ENCODE data around the gene OR10A4.

OR10A4 gene

DNA sequence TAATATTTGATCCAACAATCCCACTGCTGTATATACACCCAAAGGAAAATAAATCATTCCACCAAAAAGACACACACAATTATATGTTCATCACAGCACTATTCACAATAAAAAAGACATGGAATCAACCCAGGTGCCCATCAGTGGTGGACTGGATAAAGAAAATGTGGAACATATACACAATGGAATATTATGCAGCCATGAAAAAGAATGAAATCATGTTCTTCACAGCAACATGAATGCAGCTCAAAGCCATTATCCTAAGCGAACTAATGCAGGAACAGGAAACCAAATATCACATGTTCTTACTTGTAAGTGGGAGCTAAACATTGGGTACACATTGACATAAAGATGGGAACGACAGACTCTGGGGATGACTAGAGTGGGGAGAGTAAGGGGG, 43.3 kb downstream of the OR10A4 start:
- TF ChIP-seq, protein P1, sequence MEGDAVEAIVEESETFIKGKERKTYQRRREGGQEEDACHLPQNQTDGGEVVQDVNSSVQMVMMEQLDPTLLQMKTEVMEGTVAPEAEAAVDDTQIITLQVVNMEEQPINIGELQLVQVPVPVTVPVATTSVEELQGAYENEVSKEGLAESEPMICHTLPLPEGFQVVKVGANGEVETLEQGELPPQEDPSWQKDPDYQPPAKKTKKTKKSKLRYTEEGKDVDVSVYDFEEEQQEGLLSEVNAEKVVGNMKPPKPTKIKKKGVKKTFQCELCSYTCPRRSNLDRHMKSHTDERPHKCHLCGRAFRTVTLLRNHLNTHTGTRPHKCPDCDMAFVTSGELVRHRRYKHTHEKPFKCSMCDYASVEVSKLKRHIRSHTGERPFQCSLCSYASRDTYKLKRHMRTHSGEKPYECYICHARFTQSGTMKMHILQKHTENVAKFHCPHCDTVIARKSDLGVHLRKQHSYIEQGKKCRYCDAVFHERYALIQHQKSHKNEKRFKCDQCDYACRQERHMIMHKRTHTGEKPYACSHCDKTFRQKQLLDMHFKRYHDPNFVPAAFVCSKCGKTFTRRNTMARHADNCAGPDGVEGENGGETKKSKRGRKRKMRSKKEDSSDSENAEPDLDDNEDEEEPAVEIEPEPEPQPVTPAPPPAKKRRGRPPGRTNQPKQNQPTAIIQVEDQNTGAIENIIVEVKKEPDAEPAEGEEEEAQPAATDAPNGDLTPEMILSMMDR (IDR thresholded peaks at IDR 0.05; ENCODE audit: low read depth, low read length, missing control alignments), result no peak
- DNase-seq (ENCODE audit: low read depth), result no peak
- no peak overlapping the region for H3K4me3 ChIP-seq (ENCODE audit: low read depth, low read length)

DNA sequence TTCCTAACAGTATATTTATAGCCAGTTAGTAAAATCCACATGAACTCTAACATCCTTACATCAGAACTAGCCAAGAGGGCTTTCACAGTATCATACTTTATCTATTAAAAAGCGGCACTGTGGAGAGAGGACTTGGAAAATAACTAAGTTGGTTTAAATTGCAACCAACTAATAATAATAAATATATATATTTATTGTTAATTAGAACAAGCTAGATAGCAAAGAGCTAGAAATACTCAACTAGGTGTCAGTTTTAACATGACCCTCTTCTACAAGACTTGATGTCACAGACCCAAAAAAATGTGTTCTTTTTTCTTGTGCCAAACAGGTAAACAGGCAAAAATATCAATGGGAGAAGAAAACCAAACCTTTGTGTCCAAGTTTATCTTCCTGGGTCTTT, 44.3 kb downstream of the OR10A4 start, which contains the start of gene OR2D3:
Gene OR2D3 (plus strand): TSS at position 301 of the 400 bp plus-strand sequence. CDS start 0 bp downstream, at position 301.
- TF ChIP-seq, protein P1 (IDR thresholded peaks at IDR 0.05; ENCODE audit: low read depth, low read length, missing control alignments), result no peak
- no peak within 1 kb of the TSS for H3K4me3 ChIP-seq (ENCODE audit: low read depth, low read length)
- DNase-seq (ENCODE audit: low read depth), result no peak

DNA sequence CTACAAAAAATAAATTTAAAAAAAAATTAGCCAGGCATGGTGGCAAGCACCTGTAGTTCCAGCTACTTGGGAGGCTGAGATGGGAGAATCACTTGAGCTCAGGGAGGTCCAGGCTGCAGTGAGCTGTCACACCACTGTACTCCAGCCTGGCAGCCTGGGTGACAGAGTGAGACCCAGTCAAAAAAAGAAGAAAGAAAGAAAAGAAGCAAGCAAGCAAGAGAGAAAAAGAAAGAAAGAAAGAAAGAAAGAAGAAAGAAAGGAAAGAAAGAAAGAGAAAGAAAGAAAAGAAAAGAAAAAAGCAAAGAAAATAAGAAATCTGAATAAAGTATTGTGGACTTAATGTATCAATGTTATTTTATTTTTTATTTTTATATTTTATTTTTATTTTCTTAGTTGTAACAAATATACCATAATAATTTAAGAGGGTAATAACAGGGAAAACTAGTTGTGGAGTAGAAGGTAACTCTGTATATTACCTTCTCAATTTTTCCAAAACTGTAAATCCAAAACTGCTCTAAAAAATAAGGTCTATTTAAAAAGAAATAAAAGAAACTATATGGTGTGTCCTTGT, 48.7 kb downstream of the OR10A4 start:
- H3K4me3 ChIP-seq (ENCODE audit: low read depth, low read length), result no peak overlapping the region
- TF ChIP-seq, protein P1 (IDR thresholded peaks at IDR 0.05; ENCODE audit: low read depth, low read length, missing control alignments), result no peak
- no peak for DNase-seq (ENCODE audit: low read depth)

DNA sequence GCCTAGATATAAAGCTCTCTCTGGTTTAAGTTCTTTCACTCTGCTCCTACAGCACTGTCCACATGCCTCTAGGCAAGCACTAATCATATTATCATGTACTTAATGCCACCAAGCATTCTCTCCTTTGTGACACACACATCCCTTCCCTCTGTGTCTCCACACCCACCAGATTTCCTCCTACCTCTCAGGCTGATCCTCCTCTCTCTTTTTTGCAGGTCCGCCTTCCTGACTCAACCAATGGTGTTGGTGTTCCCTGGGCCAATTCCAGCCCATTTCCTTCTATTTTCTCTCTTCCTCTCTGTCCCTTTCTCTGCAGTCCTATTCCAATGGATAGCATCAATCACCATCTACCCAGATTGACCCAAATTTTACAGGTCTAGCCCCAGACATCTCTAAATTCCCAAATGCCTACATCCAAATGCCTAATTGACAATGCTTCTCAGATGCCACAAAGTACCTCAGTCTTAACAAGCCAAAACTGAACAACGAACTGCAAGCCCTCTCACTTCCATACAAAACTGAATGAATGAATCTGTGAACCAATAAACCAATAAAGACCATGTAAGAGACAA, 49.3 kb downstream of the OR10A4 start:
- no peak for DNase-seq (ENCODE audit: low read depth)
- H3K4me3 ChIP-seq (ENCODE audit: low read depth, low read length), result peak overlapping the region; percentile 70
- TF ChIP-seq, protein P1 (IDR thresholded peaks at IDR 0.05; ENCODE audit: low read depth, low read length, missing control alignments), result no peak

- DNase-seq (ENCODE audit: low read depth), result peak; percentile 77
- TF ChIP-seq, protein P1 (IDR thresholded peaks at IDR 0.05; ENCODE audit: low read depth, low read length, missing control alignments), result no peak
- peak within 1 kb of the TSS; percentile 70 for H3K4me3 ChIP-seq (ENCODE audit: low read depth, low read length)
Measured at GRCh38 chr11:6926208-6927029, 50.0 kb downstream of the OR10A4 start, which contains the start of gene ZNF215. TSS of gene ZNF215 (plus strand) at chr11:6926426. CDS start at chr11:6932273, 5,847 bp downstream.

DNA sequence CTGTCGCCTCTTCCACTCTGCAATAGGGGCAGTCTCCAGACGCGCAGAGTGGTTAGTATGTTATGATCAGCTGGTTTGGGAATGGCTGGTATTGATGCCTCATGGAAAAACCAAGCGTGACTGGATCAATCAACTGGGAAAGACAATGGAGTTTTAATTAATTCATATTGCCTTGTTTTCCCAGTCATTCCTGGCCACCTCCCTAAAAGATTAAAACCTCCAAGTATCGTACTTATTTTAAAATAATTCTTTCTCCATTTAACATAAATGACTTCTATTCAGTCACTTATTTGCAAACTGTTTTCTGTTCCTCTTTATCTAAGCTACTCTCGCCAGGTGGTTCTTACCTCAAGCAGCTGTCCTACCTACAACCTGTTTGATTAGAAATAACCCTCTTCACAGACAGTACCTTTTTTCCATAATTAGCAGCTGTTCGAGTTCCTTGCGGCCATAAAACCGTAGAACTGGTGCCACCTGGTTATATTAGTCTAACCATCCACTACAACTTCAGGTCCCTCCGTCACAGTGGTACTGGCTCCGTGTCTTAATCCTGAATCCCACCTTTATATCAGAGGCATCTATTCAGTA, 50.7 kb downstream of the OR10A4 start:
- TF ChIP-seq, protein P1 (IDR thresholded peaks at IDR 0.05; ENCODE audit: low read depth, low read length, missing control alignments), result no peak
- peak overlapping the region; percentile 70 for H3K4me3 ChIP-seq (ENCODE audit: low read depth, low read length)
- DNase-seq (ENCODE audit: low read depth), result peak; percentile 66

Data from GM12864 (cell line).